IPS-20b (cell line): ENCODE data around the gene DUSP8.
"Not testable (repeated sequence)": the region's sequence is repeated elsewhere in the genome, so short reads cannot be mapped to it uniquely, and the experiment has no call there.

Source experiments
- H3K27ac ChIP-seq: one replicate; pipeline ENCODE4 v1.5.1; 2013; ENCODE audit warnings: low read length
- H3K27me3 ChIP-seq: 2 replicates; pipeline ENCODE4 v1.6.1; 2013; ENCODE audit warnings: mild to moderate bottlenecking, low read length, inconsistent platforms; ENCODE audit not compliant: insufficient read depth
- H3K36me3 ChIP-seq: 2 replicates; pipeline ENCODE4 v1.6.1; 2013; ENCODE audit warnings: low read depth, mild to moderate bottlenecking, inconsistent platforms, low read length, moderate library complexity; ENCODE audit not compliant: insufficient read depth
- H3K4me1 ChIP-seq: 2 replicates; pipeline ENCODE4 v1.6.1; 2013; ENCODE audit warnings: mild to moderate bottlenecking, control low read depth, inconsistent platforms, low read length, moderate library complexity; ENCODE audit not compliant: insufficient read depth
- H3K4me3 ChIP-seq: 2 replicates; pipeline ENCODE4 v1.5.1; 2013; ENCODE audit warnings: mild to moderate bottlenecking, low read length, inconsistent platforms
- H3K9ac ChIP-seq: 2 replicates; pipeline ENCODE4 v1.6.1; 2013; ENCODE audit warnings: low read depth, mild to moderate bottlenecking, inconsistent platforms, low read length, moderate library complexity
- H3K9me3 ChIP-seq: 2 replicates; pipeline ENCODE4 v1.6.1; 2013; ENCODE audit warnings: mild to moderate bottlenecking, low read depth, low read length, inconsistent platforms; ENCODE audit not compliant: insufficient read depth

DUSP8 gene

DNA sequence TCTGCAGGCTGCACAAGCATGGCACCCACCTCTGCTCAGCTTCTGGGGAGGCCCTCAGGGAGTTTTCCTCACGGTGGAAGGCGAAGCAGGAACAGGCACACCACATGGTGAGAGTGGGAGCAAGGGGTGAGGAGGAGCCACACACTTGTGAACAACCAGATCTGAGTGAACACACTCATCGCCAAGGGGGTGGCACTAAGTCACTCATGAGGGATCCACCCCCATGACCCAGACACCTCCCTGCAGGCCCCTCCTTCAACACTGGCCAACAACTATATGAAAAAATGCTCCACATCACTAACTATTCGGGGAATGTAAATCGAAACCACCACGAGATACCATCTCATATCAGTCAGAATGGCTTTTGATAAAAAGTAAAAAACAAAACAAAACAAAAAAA is 26.7 kb upstream of the DUSP8 start:
- no peak overlapping the region for H3K9ac ChIP-seq
- H3K27me3 ChIP-seq: peaks cover 14% of the 10 kb centered on the region
- H3K27ac ChIP-seq: no peak overlapping the region
- no peaks in the 10 kb centered on the region for H3K9me3 ChIP-seq
- H3K4me3 ChIP-seq: no peak overlapping the region
- H3K36me3 ChIP-seq: no peaks in the 10 kb centered on the region
- peaks cover 10% of the 10 kb centered on the region; the same call in 1 of the 2 replicates for H3K4me1 ChIP-seq

DNA sequence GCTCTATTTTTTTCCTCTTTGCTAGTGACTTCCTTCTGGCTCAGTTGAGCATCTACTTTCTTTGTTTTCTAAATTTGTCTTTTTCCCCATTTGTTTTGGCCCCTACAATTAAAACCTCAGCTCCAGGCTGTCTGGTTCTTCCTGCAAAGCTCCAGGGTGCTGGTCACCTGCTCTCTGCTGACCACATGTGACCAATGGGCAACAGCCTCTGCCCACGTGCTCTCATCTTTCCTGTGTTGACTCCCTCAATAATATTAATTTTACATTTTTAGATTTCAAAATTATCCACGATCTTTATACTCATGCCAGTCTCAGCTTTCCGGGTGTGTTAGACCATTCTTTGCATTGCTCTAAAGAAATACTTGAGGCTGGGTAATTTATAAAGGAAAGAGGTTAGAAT is 26.3 kb upstream of the DUSP8 start:
- not testable (repeated sequence) for H3K36me3 ChIP-seq

DNA sequence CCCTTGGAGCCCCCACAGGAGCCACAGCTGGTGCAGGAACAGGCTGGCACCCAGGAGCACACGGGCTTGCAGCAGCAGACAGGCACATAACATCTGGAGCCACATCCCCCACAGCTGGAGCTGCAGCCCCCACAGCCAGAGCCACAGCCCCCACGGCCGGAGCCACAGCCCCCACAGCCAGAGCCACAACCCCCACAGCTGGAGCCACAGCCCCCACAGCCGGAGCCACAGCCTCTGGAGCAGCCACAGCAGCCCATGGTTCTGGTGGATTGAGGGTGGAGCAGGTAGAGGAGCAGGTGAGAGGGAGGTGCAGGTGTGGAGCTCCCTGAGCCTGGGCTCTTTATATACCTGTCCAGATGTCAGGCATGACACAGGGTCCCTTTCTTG is 25.9 kb upstream of the DUSP8 start, which contains the start of gene KRTAP5-2:
Gene KRTAP5-2, minus strand, starts transcription at position 301 of the 387 bp plus-strand sequence. Its CDS starts 44 bp downstream, at position 257.
- Histone ChIP-seq H3K9ac (peak within 1 kb of the TSS; percentile 15; the same call in 1 of the 2 replicates), H3K4me3 (no peak within 1 kb of the TSS), H3K36me3 (no peaks in the 10 kb centered on the region), H3K27ac (no peak within 1 kb of the TSS), H3K27me3 (peaks cover 14% of the 10 kb centered on the region), H3K9me3 (no peaks in the 10 kb centered on the region), H3K4me1 (peaks cover 10% of the 10 kb centered on the region; the same call in 1 of the 2 replicates)

More for the DNA sequence above, 26.3 kb upstream of the DUSP8 start:
- H3K27ac ChIP-seq, H3K4me3 ChIP-seq, H3K9ac ChIP-seq, H3K4me1 ChIP-seq, H3K9me3 ChIP-seq: not testable (repeated sequence)
- H3K27me3 ChIP-seq: peaks cover 14% of the 10 kb centered on the region

DNA sequence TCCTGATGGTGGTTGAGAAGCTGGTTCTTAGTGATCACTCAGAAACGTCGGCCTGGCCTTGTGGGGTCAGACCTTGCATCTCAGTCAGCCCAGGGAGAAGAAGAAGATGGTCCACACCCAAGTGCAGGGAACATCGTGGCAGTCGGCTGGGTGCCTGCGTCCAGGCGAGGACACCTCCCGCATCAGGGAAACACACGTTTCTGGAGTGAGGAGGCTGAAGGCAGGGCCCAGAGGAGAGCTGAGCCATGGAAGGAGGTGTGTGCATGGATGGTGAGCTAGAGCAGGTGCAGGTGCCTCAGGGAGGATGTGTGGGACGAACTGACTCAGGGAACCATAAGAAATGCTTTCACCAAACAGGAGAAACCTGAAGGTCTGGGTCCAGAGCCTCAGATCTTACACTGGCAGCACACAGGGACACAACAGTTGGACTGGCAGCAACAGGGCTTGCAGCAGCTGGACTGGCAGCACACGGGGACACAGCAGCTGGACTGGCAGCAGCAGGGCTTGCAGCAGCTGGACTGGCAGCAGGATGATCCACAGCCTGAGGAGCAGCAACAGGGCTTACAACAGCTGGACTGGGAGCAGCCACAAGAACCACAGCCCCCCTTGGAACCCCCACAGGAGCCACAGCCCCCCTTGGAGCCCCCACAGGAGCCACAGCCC is 25.4 kb upstream of the DUSP8 start:
- Histone ChIP-seq H3K9me3 (no peaks in the 10 kb centered on the region), H3K4me3 (no peak overlapping the region), H3K4me1 (peaks cover 10% of the 10 kb centered on the region; the same call in 1 of the 2 replicates), H3K9ac (peak overlapping the region; percentile 15; the same call in 1 of the 2 replicates), H3K36me3 (no peaks in the 10 kb centered on the region), H3K27me3 (peaks cover 17% of the 10 kb centered on the region), H3K27ac (no peak overlapping the region)

DNA sequence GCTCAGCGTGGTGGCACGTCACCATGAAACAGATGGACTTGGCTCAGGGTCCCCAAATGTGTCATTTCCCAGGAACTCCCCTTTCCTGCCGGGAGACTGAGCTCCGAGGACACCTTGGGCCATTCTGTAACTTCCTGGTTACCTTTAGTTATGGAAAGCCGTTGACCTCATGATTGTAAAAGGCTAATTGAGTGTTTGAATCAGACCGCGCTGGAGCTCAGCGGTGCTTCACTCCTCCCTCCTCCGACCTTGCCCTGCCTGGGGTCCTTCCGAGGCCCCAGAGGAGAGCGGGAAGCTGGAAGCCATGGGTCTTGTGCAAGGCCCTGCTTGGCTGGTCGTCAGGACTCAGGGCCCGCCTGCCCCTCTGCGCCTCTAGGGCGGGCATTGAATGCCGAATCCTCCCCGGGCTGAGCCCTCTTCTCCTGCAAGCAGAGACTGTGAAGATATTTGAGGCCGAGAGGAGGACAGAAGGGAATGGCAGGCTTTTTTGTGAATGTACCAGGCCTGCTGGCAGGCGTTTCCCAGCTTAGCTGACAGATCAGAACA is 24.6 kb upstream of the DUSP8 start:
- Histone ChIP-seq H3K27me3 (peaks cover 20% of the 10 kb centered on the region), H3K9ac (peak overlapping the region; percentile 15; the same call in 1 of the 2 replicates)
- not testable (repeated sequence) for H3K36me3 ChIP-seq, H3K4me1 ChIP-seq, H3K9me3 ChIP-seq, H3K27ac ChIP-seq, H3K4me3 ChIP-seq

DNA sequence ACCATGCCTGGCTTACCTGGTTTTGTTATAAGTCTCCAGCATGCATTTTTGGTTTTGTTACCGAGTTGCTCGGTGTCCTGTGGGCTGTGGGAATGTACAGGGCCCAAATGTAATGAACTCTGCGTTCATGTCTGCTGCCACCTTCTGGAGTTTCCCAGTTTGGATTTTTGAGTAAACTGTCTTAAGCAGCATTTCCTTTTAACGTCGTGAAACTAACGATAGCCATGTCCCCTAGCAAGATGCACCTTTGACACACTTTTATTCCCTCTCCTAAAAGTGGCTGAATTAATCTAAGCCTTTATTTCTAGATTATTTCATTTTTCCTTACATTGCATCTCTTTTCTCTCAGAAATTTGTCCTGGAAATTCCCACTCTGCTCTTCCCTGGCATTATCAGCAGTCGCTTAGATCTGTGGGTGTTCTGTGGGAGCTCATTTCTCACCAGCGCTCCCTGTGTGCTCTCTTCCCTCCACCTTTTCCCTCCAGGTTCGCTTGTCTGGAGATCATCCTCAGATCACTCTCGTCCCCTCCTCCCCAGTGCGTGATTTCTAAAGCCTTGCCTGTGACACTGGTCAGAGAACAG is 24.0 kb upstream of the DUSP8 start:
- not testable (repeated sequence) for H3K4me3 ChIP-seq, H3K36me3 ChIP-seq, H3K9ac ChIP-seq, H3K9me3 ChIP-seq, H3K4me1 ChIP-seq, H3K27ac ChIP-seq
- peaks cover 20% of the 10 kb centered on the region for H3K27me3 ChIP-seq

DNA sequence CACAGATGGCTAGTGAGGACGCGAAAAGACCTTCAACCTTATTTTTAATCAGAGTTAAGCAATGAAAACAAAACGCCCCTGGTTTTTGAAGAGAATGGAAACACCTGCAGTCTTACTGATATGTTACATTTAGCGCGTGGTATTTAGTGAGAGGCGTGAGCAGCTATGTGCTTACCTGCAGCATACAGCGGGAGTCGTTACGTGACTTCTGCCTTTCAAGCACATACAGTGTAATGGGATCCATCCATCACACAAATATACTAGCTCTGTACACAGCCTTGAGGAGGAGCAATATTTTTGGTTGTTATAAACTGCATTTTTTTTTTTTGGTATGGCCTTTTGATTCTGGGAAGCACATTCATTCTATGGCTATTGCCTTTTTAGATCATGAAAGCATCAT is 20.6 kb upstream of the DUSP8 start:
- Histone ChIP-seq H3K27ac (no peak overlapping the region), H3K4me1 (peaks cover 10% of the 10 kb centered on the region; the same call in 1 of the 2 replicates), H3K9me3 (no peaks in the 10 kb centered on the region), H3K27me3 (peaks cover 20% of the 10 kb centered on the region), H3K9ac (no peak overlapping the region), H3K4me3 (no peak overlapping the region), H3K36me3 (no peaks in the 10 kb centered on the region)

DNA sequence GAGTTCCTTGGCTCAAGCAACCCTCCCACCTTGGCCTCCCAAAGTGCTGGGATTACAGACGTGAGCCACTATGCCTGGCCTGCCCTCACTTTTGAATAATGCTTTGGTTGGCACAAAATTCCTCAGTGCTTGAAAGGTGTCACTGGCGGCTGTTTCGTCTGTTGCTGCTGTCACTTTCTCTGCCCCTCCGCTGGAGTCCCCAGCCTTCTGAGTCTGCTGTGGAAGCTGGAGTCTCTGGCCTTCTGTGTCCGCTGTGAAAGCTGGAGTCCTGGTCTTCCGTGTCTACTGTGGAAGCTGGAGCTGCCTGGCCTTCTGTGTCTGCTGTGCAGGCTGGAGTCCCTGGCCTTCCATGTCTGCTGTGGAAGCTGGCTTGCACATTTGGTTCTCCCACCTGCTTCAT is 17.9 kb upstream of the DUSP8 start:
- Histone ChIP-seq H3K27me3 (peaks cover 8% of the 10 kb centered on the region), H3K9me3 (no peaks in the 10 kb centered on the region), H3K36me3 (no peaks in the 10 kb centered on the region), H3K27ac (no peak overlapping the region), H3K9ac (no peak overlapping the region), H3K4me3 (no peak overlapping the region), H3K4me1 (no peaks in the 10 kb centered on the region)

DNA sequence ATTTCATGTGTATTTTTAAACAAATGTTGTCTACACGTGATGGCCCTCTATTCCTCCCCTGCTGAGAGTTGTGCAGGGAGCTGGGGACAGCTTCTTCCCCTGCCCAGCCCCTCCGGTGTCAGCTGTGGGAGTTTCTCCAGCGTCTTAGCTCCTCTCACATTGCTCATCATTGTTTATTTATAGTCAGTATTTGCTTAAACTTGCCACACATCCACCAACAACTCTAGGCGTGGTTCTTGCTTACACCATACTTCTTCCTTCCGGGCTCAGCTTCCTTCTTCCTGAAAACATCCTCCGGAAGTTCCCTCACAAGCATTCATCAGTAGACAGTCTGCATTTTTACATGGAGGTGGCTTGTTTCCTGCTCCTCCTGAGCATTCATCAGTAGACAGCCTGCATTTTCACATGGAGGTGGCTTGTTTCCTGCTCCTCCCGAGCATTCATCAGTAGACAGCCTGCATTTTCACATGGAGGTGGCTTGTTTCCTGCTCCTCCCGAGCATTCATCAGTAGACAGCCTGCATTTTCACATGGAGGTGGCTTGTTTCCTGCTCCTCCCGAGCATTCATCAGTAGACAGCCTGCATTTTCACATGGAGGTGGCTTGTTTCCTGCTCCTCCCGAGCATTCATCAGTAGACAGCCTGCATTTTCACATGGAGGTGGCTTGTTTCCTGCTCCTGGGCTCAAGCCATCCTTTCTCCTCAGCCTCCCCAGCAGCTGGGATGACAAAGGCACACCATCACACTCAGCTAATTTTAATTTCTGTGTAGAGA is 17.3 kb upstream of the DUSP8 start:
- H3K9me3 ChIP-seq, H3K4me1 ChIP-seq, H3K36me3 ChIP-seq, H3K27me3 ChIP-seq, H3K4me3 ChIP-seq, H3K9ac ChIP-seq, H3K27ac ChIP-seq: not testable (repeated sequence)

DNA sequence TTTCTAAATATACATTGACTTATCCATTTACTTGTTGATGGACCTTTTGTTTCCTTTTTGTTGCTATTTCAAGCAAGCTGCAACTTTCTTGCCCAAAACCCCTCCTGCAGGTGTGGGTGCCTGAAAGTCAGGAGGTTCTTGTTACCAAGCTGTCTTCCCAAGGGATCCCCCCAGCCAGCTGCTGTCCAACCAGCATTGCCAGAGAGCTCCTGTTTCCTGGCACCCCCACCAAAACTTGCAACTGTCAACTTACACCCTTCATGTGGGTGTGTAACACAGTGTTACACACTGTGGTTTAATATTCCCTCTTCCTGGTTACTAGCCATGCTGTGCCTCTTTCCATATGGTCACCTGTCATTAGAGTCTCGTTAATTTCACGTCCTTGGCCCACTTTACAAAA is 14.6 kb upstream of the DUSP8 start:
- no peak overlapping the region for H3K9ac ChIP-seq
- H3K27ac ChIP-seq: no peak overlapping the region
- no peaks in the 10 kb centered on the region for H3K36me3 ChIP-seq
- H3K9me3 ChIP-seq: no peaks in the 10 kb centered on the region
- H3K27me3 ChIP-seq: peaks cover 3% of the 10 kb centered on the region
- H3K4me3 ChIP-seq: no peak overlapping the region
- H3K4me1 ChIP-seq: no peaks in the 10 kb centered on the region

DNA sequence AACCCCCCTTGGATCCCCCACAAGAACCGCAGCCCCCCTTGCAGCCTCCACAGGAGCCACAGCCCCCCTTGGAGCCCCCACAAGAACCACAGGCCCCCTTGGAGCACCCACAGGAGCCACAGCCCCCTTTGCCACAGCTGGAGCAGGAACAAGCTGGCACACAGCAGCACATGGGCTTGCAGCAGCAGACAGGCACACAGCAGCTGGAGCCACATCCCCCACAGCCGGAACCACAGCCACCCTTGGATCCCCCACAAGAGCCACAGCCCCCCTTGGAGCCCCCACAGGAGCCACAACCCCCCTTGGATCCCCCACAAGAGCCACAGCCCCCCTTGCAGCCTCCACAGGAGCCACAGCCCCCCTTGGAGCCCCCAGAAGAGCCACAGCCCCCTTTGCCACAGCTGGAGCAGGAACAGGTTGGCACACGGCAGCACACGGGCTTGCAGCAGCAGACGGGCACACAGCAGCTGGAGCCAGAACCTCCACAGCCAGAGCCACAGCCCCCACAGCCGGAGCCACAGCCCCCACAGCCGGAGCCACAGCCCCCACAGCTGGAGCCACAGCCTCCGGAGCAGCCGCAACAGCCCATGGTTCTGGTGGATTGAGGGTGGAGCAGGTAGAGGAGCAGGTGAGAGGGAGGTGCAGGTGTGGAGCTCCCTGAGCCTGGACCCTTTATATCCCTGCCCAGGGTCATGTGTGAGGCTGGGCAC is 12.7 kb upstream of the DUSP8 start, which contains the start of gene KRTAP5-1:
Gene KRTAP5-1, minus strand, starts transcription at position 623 of the 710 bp plus-strand sequence. Its CDS starts 34 bp downstream, at position 589.
- not testable (repeated sequence) for H3K36me3 ChIP-seq, H3K9me3 ChIP-seq, H3K4me3 ChIP-seq, H3K4me1 ChIP-seq, H3K27ac ChIP-seq, H3K27me3 ChIP-seq, H3K9ac ChIP-seq
